Measurements from ENCODE around the gene VASH1.

Gene VASH1

GRCh38 chr14:76782115-76782884 lies 21.0 kb downstream of the VASH1 start:
- DNase-seq (ENCODE audit: low read depth) = no peak
- no peak for TF ChIP-seq CTCF (conservative IDR thresholded peaks at IDR 0.05; ENCODE audit: low read length)
- H3K4me3 ChIP-seq (ENCODE audit: low read length) = no peak overlapping the region

GRCh38 chr14:76782885-76783566 lies 21.8 kb downstream of the VASH1 start:
- DNase-seq (ENCODE audit: low read depth) = no peak
- no peak overlapping the region for H3K4me3 ChIP-seq (ENCODE audit: low read length)
- no peak for TF ChIP-seq CTCF (conservative IDR thresholded peaks at IDR 0.05; ENCODE audit: low read length)

GRCh38 chr14:76784266-76784874 lies 23.1 kb downstream of the VASH1 start:
- no peak for TF ChIP-seq CTCF (conservative IDR thresholded peaks at IDR 0.05; ENCODE audit: low read length)
- no peak overlapping the region for H3K4me3 ChIP-seq (ENCODE audit: low read length)
- DNase-seq (ENCODE audit: low read depth) = no peak

- peak; percentile 74 for TF ChIP-seq CTCF (conservative IDR thresholded peaks at IDR 0.05; ENCODE audit: low read length)
- no peak overlapping the region for H3K4me3 ChIP-seq (ENCODE audit: low read length)
- DNase-seq (ENCODE audit: low read depth) = peak; percentile 57
Measured at GRCh38 chr14:76784881-76785280, 23.6 kb downstream of the VASH1 start.

GRCh38 chr14:76786601-76787000 lies 25.3 kb downstream of the VASH1 start:
- no peak for TF ChIP-seq CTCF (conservative IDR thresholded peaks at IDR 0.05; ENCODE audit: low read length)
- H3K4me3 ChIP-seq (ENCODE audit: low read length) = no peak overlapping the region
- DNase-seq (ENCODE audit: low read depth) = no peak

- H3K4me3 ChIP-seq (ENCODE audit: low read length) = no peak overlapping the region
- TF ChIP-seq CTCF (conservative IDR thresholded peaks at IDR 0.05; ENCODE audit: low read length) = no peak
- DNase-seq (ENCODE audit: low read depth) = no peak
Measured at GRCh38 chr14:76792422-76792821, 31.2 kb downstream of the VASH1 start.

All from AG10803 (cell line).